Activated T-helper 9 cell treated with anti-CD3 and anti-CD28 coated beads, Interleukin-2, amount 50 U/mL, for 16 hours (primary cell): ENCODE results near the gene GPC6.
"Not testable (repeated sequence)": the region's sequence is repeated elsewhere in the genome, so short reads cannot be mapped to it uniquely, and the experiment has no call there.

Source experiments
- DNase-seq: peaks from one replicate; pipeline ENCODE4 v3.0.0-alpha.2; 2020; ENCODE audit warnings: low read depth

The GPC6 gene

GRCh38 chr13:93323880-93324279, 97.3 kb downstream of the GPC6 start:
- DNase-seq, result not testable (repeated sequence)

GRCh38 chr13:93325303-93326233, 99.0 kb downstream of the GPC6 start:
- no peak for DNase-seq

- no peak for DNase-seq
Observed at GRCh38 chr13:93326234-93326811, 99.7 kb downstream of the GPC6 start.

GRCh38 chr13:93328943-93329342, 102.3 kb downstream of the GPC6 start:
- no peak for DNase-seq

- DNase-seq, result no peak
Observed at GRCh38 chr13:93336728-93337127, 110.1 kb downstream of the GPC6 start.

GRCh38 chr13:93338030-93338429, 111.4 kb downstream of the GPC6 start:
- no peak for DNase-seq

- no peak for DNase-seq
Observed at GRCh38 chr13:93338906-93339305, 112.3 kb downstream of the GPC6 start.

GRCh38 chr13:93339550-93339949, 112.9 kb downstream of the GPC6 start:
- DNase-seq, result no peak

GRCh38 chr13:93341517-93341916, 114.9 kb downstream of the GPC6 start:
- DNase-seq, result no peak

- DNase-seq, result no peak
Observed at GRCh38 chr13:93343097-93343496, 116.5 kb downstream of the GPC6 start.

GRCh38 chr13:93344048-93344705, 117.6 kb downstream of the GPC6 start:
- DNase-seq, result no peak

- DNase-seq, result no peak
Observed at GRCh38 chr13:93345024-93345423, 118.4 kb downstream of the GPC6 start.

GRCh38 chr13:93345770-93346169, 119.2 kb downstream of the GPC6 start:
- no peak for DNase-seq

GRCh38 chr13:93352616-93353015, 126.0 kb downstream of the GPC6 start:
- no peak for DNase-seq

- no peak for DNase-seq
Observed at GRCh38 chr13:93355094-93355493, 128.5 kb downstream of the GPC6 start.

GRCh38 chr13:93356469-93356868, 129.9 kb downstream of the GPC6 start:
- DNase-seq, result no peak

GRCh38 chr13:93360021-93360420, 133.4 kb downstream of the GPC6 start:
- no peak for DNase-seq

- no peak for DNase-seq
Observed at GRCh38 chr13:93361703-93362102, 135.1 kb downstream of the GPC6 start.

- no peak for DNase-seq
Observed at GRCh38 chr13:93364166-93364565, 137.6 kb downstream of the GPC6 start.

GRCh38 chr13:93368296-93368695, 141.7 kb downstream of the GPC6 start:
- no peak for DNase-seq

- DNase-seq, result no peak
Observed at GRCh38 chr13:93368718-93369117, 142.1 kb downstream of the GPC6 start.

- DNase-seq, result no peak
Observed at GRCh38 chr13:93372856-93373255, 146.2 kb downstream of the GPC6 start.

GRCh38 chr13:93375491-93375890, 148.9 kb downstream of the GPC6 start:
- no peak for DNase-seq
